Vagina (tissue), 2 donors: Measurements from ENCODE around the gene BUD23.

ENCODE experiments used
- CTCF ChIP-seq, 3 experiments: fragments of 450-650 bp in 2 of 3; fragments of 200-600 bp in 1 of 3; sonication (generic) in 1 of 3; IDR thresholded peaks; one replicate each; pipeline ENCODE4 v1.5.1; 2017 to 2019; ENCODE audit warnings: antibody characterized with exemption in 3 of 3, mild to moderate bottlenecking in 2 of 3, moderate library complexity in 2 of 3
- POLR2A ChIP-seq, 2 donors: fragments of 450-650 bp; IDR thresholded peaks; one replicate each; pipeline ENCODE4 v1.6.1; 2017; ENCODE audit warnings: antibody characterized with exemption in 2 of 2, mild to moderate bottlenecking in 2 of 2, moderate library complexity in 2 of 2

GRCh38 chr7:73659983-73660382 lies 23.4 kb upstream of the BUD23 start:
- TF ChIP-seq CTCF (IDR thresholded peaks at IDR 0.05), result no peak
- TF ChIP-seq POLR2A (IDR thresholded peaks at IDR 0.05), result no peak
